ENCODE results near the gene HAX1. TPM values are rescaled to one million over a fixed set of nuclear protein-coding genes. Genes with fewer than 3 reads are reported as not detected.
"Not testable (repeated sequence)": the region's sequence is repeated elsewhere in the genome, so short reads cannot be mapped to it uniquely, and the experiment has no call there.

HAX1 gene
- total RNA-seq, 1 donor from 2014 or later: 63.1 TPM

GRCh38 chr1:154287591-154287990 lies 15.2 kb downstream of the HAX1 start:
- DNase-seq (ENCODE audit: low spot score): not testable (repeated sequence)

- DNase-seq (ENCODE audit: low spot score): no peak
Observed at GRCh38 chr1:154288661-154289060, 16.2 kb downstream of the HAX1 start.

GRCh38 chr1:154290921-154291320 lies 18.5 kb downstream of the HAX1 start:
- no peak for DNase-seq (ENCODE audit: low spot score)

- no peak for DNase-seq (ENCODE audit: low spot score)
Observed at GRCh38 chr1:154295408-154296235, 23.2 kb downstream of the HAX1 start.

GRCh38 chr1:154301582-154301981 lies 29.2 kb downstream of the HAX1 start:
- no peak for DNase-seq (ENCODE audit: low spot score)

- no peak for DNase-seq (ENCODE audit: low spot score)
Observed at GRCh38 chr1:154304664-154305337, 32.4 kb downstream of the HAX1 start.

- no peak for DNase-seq (ENCODE audit: low spot score)
Observed at GRCh38 chr1:154306151-154306550, 33.7 kb downstream of the HAX1 start.

- DNase-seq (ENCODE audit: low spot score): not testable (repeated sequence)
Observed at GRCh38 chr1:154307670-154308270, 35.3 kb downstream of the HAX1 start.

GRCh38 chr1:154309136-154309535 lies 36.7 kb downstream of the HAX1 start:
- not testable (repeated sequence) for DNase-seq (ENCODE audit: low spot score)

- DNase-seq (ENCODE audit: low spot score): not testable (repeated sequence)
Observed at GRCh38 chr1:154312229-154313065, 40.0 kb downstream of the HAX1 start.

- no peak for DNase-seq (ENCODE audit: low spot score)
Observed at GRCh38 chr1:154313066-154313356, 40.6 kb downstream of the HAX1 start.

GRCh38 chr1:154314226-154314625 lies 41.8 kb downstream of the HAX1 start:
- DNase-seq (ENCODE audit: low spot score): not testable (repeated sequence)

GRCh38 chr1:154316704-154317103 lies 44.3 kb downstream of the HAX1 start:
- no peak for DNase-seq (ENCODE audit: low spot score)

- DNase-seq (ENCODE audit: low spot score): no peak
Observed at GRCh38 chr1:154318386-154318785, 46.0 kb downstream of the HAX1 start.

GRCh38 chr1:154320882-154321608 lies 48.6 kb downstream of the HAX1 start, which contains the start of gene AQP10:
TSS of gene AQP10 (plus strand) at chr1:154321093. CDS start at chr1:154321156, 63 bp downstream.
- peak; percentile 58 for DNase-seq (ENCODE audit: low spot score)

- DNase-seq (ENCODE audit: low spot score): not testable (repeated sequence)
Observed at GRCh38 chr1:154321609-154321934, 49.1 kb downstream of the HAX1 start.

- DNase-seq (ENCODE audit: low spot score): no peak
Observed at GRCh38 chr1:154323493-154323892, 51.1 kb downstream of the HAX1 start.

GRCh38 chr1:154324241-154324640 lies 51.8 kb downstream of the HAX1 start:
- DNase-seq (ENCODE audit: low spot score): no peak

GRCh38 chr1:154324669-154325582 lies 52.5 kb downstream of the HAX1 start, which contains the start of gene ATP8B2:
TSS of gene ATP8B2 (plus strand) at chr1:154325525. CDS start at chr1:154328142, 2,617 bp downstream.
- DNase-seq (ENCODE audit: low spot score): peak; percentile 71
